ENCODE data around the gene ABR. TPM values are rescaled to one million over a fixed set of nuclear protein-coding genes. Genes with fewer than 3 reads are reported as not detected.

The ABR gene
- polyA plus RNA-seq, 1 experiment: 65.4 TPM

- DNase-seq (ENCODE audit: low read depth): no peak
- TF ChIP-seq, protein P1, sequence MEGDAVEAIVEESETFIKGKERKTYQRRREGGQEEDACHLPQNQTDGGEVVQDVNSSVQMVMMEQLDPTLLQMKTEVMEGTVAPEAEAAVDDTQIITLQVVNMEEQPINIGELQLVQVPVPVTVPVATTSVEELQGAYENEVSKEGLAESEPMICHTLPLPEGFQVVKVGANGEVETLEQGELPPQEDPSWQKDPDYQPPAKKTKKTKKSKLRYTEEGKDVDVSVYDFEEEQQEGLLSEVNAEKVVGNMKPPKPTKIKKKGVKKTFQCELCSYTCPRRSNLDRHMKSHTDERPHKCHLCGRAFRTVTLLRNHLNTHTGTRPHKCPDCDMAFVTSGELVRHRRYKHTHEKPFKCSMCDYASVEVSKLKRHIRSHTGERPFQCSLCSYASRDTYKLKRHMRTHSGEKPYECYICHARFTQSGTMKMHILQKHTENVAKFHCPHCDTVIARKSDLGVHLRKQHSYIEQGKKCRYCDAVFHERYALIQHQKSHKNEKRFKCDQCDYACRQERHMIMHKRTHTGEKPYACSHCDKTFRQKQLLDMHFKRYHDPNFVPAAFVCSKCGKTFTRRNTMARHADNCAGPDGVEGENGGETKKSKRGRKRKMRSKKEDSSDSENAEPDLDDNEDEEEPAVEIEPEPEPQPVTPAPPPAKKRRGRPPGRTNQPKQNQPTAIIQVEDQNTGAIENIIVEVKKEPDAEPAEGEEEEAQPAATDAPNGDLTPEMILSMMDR (IDR thresholded peaks at IDR 0.05; ENCODE audit: insufficient read depth, low read depth, low read length): no peak
- POLR2A ChIA-PET: interaction anchor here (0.6 kb wide), 1 partner anchor 755 kb away, joined by 3 read pairs; no protein-coding TSS in a partner anchor
Observed at GRCh38 chr17:954431-955164, 225.2 kb downstream of the ABR start.

DNA sequence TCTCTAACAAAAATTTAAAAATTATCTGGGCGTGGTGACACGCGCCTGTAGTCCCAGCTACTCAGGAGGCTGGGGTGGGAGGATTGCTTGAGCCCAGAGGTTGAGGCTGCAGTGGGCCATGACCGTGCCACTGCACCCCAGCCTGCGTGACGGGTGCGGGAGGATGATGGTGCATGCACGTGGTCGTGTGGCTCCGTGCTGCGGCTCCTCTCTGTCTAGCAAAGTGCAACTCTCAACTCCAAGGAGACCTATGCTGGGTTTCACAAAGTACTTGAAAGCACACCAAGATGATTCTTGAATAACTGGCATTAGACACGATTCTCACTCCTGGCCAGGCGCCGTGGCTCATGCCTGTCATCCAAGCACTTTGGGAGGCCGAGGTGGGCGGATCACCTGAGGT is 226.0 kb downstream of the ABR start:
- TF ChIP-seq, protein P1 (IDR thresholded peaks at IDR 0.05; ENCODE audit: insufficient read depth, low read depth, low read length): no peak
- ChIA-PET POLR2A (no interaction called here), CTCF (no interaction called here)
- no peak for DNase-seq (ENCODE audit: low read depth)
- Histone ChIP-seq H3K36me3 (ENCODE audit: control insufficient read depth, insufficient read depth, low read length) (peaks cover 3% of the 10 kb centered on the region), H3K27me3 (ENCODE audit: control insufficient read depth, insufficient read depth, low read length) (no peaks in the 10 kb centered on the region), H3K4me3 (ENCODE audit: low read depth, low read length) (no peak overlapping the region)

More at GRCh38 chr17:954431-955164, 225.2 kb downstream of the ABR start:
- Histone ChIP-seq H3K4me3 (ENCODE audit: low read depth, low read length) (no peak overlapping the region), H3K27me3 (ENCODE audit: control insufficient read depth, insufficient read depth, low read length) (no peaks in the 10 kb centered on the region), H3K36me3 (ENCODE audit: control insufficient read depth, insufficient read depth, low read length) (peaks cover 5% of the 10 kb centered on the region)
- CTCF ChIA-PET: no interaction called here

Small RNA genes lying within 50 kb of the gene (small RNA-seq; reads per million reads assigned to genes)
- gene AC016292.2 (ENCODE audit: insufficient read length, low read depth, low replicate concordance) (not detected), gene MIR3183 (ENCODE audit: insufficient read length, low read depth, low replicate concordance) (not detected), gene RF00017 (ENCODE audit: insufficient read length, low read depth, low replicate concordance) (not detected)

Other genes with a start within 250 kb of the ABR start
- gene NXN, start 200.2 kb downstream of the ABR start, polyA plus RNA-seq (2011; rRNA removed): 65.3 and 88.8 TPM in 2 replicates
- gene TIMM22, start 182.9 kb downstream of the ABR start, polyA plus RNA-seq (2011; rRNA removed): 12.6 and 14.3 TPM in 2 replicates
- not detected in 2 replicates for gene BHLHA9, start 90.5 kb upstream of the ABR start, polyA plus RNA-seq (2011; rRNA removed)
- gene TRARG1, start 99.7 kb upstream of the ABR start, polyA plus RNA-seq (2011; rRNA removed): not detected in 2 replicates
- 618 and 665 TPM in 2 replicates for gene YWHAE, start 220.2 kb upstream of the ABR start, polyA plus RNA-seq (2011; rRNA removed)

Data from BJ (cell line).